Activated naive CD8-positive, alpha-beta T cell (primary cell): Measurements from ENCODE around the gene FADS6.

Source experiments
- H3K27ac Mint-ChIP-seq: one replicate; pipeline ENCODE4 v1.8.0; 2021; ENCODE audit warnings: mixed read lengths
- H3K27me3 Mint-ChIP-seq: one replicate; pipeline ENCODE4 v1.8.0; 2021; ENCODE audit warnings: mixed read lengths
- H3K36me3 Mint-ChIP-seq: one replicate; pipeline ENCODE4 v1.8.0; 2021; ENCODE audit warnings: mixed read lengths
- H3K4me1 Mint-ChIP-seq: one replicate; pipeline ENCODE4 v1.8.0; 2021; ENCODE audit warnings: low read depth, mixed read lengths
- H3K4me3 Mint-ChIP-seq: one replicate; pipeline ENCODE4 v1.8.0; 2021; ENCODE audit warnings: mild to moderate bottlenecking, mixed read lengths
- H3K9me3 Mint-ChIP-seq: one replicate; pipeline ENCODE4 v1.8.0; 2021; ENCODE audit warnings: low read depth, mixed read lengths

FADS6 gene

DNA sequence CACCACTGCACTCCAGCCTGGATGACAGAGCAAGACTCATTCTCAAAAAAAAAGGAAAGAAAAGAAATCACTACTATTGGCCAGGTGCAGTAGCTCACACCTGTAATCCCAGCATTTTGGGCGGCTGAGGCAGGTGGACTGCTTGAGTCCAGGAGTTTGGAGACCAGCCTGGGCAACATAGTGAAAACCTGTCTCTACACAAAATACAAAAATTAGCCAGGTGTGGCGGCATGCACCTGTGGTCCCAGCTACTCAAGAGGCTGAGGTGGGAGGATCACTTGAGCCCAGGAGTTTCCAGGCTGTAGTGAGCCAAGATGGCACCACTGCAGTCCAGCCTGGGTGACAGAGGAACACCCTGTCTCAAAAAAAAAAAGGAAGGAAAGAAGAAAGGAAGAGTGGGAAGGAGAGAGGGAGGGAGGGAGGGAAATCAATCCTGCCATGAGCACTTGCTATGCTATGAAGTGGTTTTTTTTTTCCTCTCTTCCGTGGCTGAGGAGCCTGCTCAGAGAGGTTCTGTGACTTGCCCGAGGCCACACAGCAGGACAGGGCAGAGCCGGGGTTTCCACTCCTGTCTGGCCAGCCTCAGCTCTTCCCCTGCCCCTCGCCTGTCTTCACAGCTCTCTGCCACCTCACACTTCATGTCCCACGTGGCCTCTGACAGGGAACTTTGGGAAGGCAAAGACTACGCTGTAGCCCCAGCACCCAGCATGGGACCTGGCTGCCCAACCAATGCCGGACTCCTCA, 44.6 kb downstream of the FADS6 start:
- Mint-ChIP-seq H3K27me3 (peaks cover 7% of the 10 kb centered on the region), H3K36me3 (peaks cover 2% of the 10 kb centered on the region), H3K4me1 (peaks cover 12% of the 10 kb centered on the region), H3K4me3 (no peak overlapping the region), H3K9me3 (no peaks in the 10 kb centered on the region), H3K27ac (no peak overlapping the region)

GRCh38 chr17:74846621-74847020, 46.8 kb downstream of the FADS6 start:
- Mint-ChIP-seq H3K27ac (no peak overlapping the region), H3K9me3 (no peaks in the 10 kb centered on the region), H3K4me3 (no peak overlapping the region), H3K4me1 (peaks cover 6% of the 10 kb centered on the region), H3K36me3 (peaks cover 4% of the 10 kb centered on the region), H3K27me3 (peaks cover 4% of the 10 kb centered on the region)

DNA sequence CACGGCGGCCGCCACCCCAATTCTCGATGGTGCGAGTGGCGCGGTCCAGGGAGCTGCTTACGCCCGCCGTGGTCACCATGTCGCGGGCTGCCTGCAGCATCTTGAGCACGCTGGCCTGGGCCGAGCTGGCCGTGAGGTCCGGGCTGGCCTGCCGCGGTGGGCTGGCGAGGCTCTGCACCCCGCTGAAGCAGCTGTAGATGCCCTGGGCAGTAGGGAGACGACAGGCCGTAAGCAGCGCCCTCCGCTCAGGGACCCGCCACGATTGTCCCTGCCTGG, 50.1 kb downstream of the FADS6 start:
- H3K4me1 Mint-ChIP-seq, result peaks cover 17% of the 10 kb centered on the region
- peaks cover 2% of the 10 kb centered on the region for H3K36me3 Mint-ChIP-seq
- H3K27ac Mint-ChIP-seq, result no peak overlapping the region
- H3K9me3 Mint-ChIP-seq, result no peaks in the 10 kb centered on the region
- no peaks in the 10 kb centered on the region for H3K27me3 Mint-ChIP-seq
- H3K4me3 Mint-ChIP-seq, result no peak overlapping the region

GRCh38 chr17:74842599-74843351, 50.7 kb downstream of the FADS6 start:
- no peaks in the 10 kb centered on the region for H3K27me3 Mint-ChIP-seq
- peaks cover 17% of the 10 kb centered on the region for H3K4me1 Mint-ChIP-seq
- no peak overlapping the region for H3K4me3 Mint-ChIP-seq
- H3K27ac Mint-ChIP-seq, result no peak overlapping the region
- H3K36me3 Mint-ChIP-seq, result peaks cover 2% of the 10 kb centered on the region
- H3K9me3 Mint-ChIP-seq, result no peaks in the 10 kb centered on the region

- H3K4me1 Mint-ChIP-seq, result peaks cover 17% of the 10 kb centered on the region
- H3K36me3 Mint-ChIP-seq, result peaks cover 2% of the 10 kb centered on the region
- no peaks in the 10 kb centered on the region for H3K9me3 Mint-ChIP-seq
- peak overlapping the region; percentile 5 for H3K4me3 Mint-ChIP-seq
- no peak overlapping the region for H3K27ac Mint-ChIP-seq
- H3K27me3 Mint-ChIP-seq, result no peaks in the 10 kb centered on the region
Observed at GRCh38 chr17:74842146-74842598, 51.3 kb downstream of the FADS6 start.

GRCh38 chr17:74840989-74841666, 52.3 kb downstream of the FADS6 start:
- peaks cover 6% of the 10 kb centered on the region for H3K36me3 Mint-ChIP-seq
- peak overlapping the region; percentile 1 for H3K4me3 Mint-ChIP-seq
- H3K9me3 Mint-ChIP-seq, result no peaks in the 10 kb centered on the region
- no peak overlapping the region for H3K27ac Mint-ChIP-seq
- peaks cover 17% of the 10 kb centered on the region for H3K4me1 Mint-ChIP-seq
- H3K27me3 Mint-ChIP-seq, result no peaks in the 10 kb centered on the region

GRCh38 chr17:74839990-74840852, 53.2 kb downstream of the FADS6 start:
- Mint-ChIP-seq H3K9me3 (no peaks in the 10 kb centered on the region), H3K36me3 (peaks cover 11% of the 10 kb centered on the region), H3K4me3 (no peak overlapping the region), H3K27ac (no peak overlapping the region), H3K4me1 (peaks cover 17% of the 10 kb centered on the region), H3K27me3 (no peaks in the 10 kb centered on the region)

- Mint-ChIP-seq H3K36me3 (peaks cover 11% of the 10 kb centered on the region), H3K27ac (no peak overlapping the region), H3K9me3 (no peaks in the 10 kb centered on the region), H3K4me3 (no peak overlapping the region), H3K27me3 (no peaks in the 10 kb centered on the region), H3K4me1 (peaks cover 17% of the 10 kb centered on the region)
Observed at GRCh38 chr17:74838274-74838673, 55.2 kb downstream of the FADS6 start.

- Mint-ChIP-seq H3K4me1 (peaks cover 15% of the 10 kb centered on the region), H3K27me3 (no peaks in the 10 kb centered on the region), H3K4me3 (no peak overlapping the region), H3K36me3 (peaks cover 10% of the 10 kb centered on the region), H3K27ac (no peak overlapping the region), H3K9me3 (no peaks in the 10 kb centered on the region)
Observed at GRCh38 chr17:74836691-74837467, 56.6 kb downstream of the FADS6 start.

GRCh38 chr17:74836191-74836590, 57.2 kb downstream of the FADS6 start:
- Mint-ChIP-seq H3K27ac (no peak overlapping the region), H3K4me1 (peaks cover 13% of the 10 kb centered on the region), H3K27me3 (no peaks in the 10 kb centered on the region), H3K9me3 (no peaks in the 10 kb centered on the region), H3K4me3 (no peak overlapping the region), H3K36me3 (peaks cover 8% of the 10 kb centered on the region)

DNA sequence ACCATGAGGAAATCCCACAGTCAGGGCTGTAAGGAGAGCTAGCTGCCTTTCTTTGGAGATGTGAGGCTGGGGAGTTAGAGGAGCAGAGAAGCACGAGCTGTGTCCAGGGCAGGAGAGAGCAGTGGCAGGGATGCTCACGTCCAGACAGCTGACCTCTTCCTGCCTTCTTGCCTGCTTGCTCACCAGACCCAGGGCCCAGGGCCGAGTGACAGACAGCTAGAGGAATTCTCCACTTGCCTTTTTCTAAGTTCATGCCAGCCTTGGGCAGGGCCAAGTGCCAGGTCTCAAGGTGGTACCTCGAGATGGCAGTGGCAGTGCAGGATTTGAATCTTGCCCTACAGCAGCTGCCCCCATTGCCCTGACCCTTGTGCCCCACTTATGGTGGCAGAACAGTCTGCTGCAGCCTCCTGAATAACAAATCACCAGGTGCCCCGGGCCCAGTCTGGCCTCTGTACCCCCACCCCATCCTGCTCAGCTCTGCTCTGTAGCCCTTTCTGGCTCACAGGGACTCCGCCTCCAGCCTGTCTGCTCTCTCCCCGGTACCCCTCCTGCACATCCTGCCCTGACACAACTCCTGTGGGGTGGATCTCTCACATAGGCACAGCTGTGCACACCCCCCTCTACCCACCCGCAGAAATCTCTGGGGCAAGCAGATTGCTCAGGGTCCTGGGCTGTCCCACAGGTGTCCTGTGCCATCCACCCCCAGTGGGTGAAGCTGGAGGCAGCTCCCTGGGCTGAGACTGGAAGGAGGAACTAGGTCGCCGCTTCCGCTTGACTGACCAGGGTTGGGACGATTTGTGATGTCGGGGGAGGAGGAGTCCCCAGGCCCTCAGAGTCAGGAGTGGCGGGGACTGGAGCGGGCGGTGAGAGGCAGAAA, 59.7 kb downstream of the FADS6 start:
- Mint-ChIP-seq H3K4me3 (no peak overlapping the region), H3K4me1 (no peaks in the 10 kb centered on the region), H3K9me3 (no peaks in the 10 kb centered on the region), H3K27me3 (no peaks in the 10 kb centered on the region), H3K27ac (no peak overlapping the region), H3K36me3 (peaks cover 10% of the 10 kb centered on the region)

DNA sequence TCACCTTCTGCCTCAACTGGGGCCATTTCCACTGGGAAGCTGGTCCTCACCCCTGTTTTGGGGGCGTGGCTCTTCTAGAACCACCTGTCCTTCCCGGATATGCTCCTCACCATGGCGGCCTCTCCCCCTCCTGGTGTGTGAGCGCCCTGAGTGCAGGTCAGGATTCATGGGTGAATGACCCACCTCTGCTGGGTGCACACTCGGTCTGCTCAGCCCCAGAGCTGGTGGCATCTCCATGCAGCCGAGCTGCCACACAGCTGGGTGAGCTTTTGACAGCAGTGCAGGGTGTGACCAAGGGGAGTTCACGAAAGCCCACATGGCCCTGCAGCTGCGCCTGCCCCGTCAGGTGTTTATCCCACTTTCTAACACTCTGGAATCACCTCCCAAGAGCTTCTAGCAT, 61.0 kb downstream of the FADS6 start:
- no peaks in the 10 kb centered on the region for H3K27me3 Mint-ChIP-seq
- no peak overlapping the region for H3K27ac Mint-ChIP-seq
- H3K36me3 Mint-ChIP-seq, result peaks cover 10% of the 10 kb centered on the region
- no peaks in the 10 kb centered on the region for H3K4me1 Mint-ChIP-seq
- no peaks in the 10 kb centered on the region for H3K9me3 Mint-ChIP-seq
- no peak overlapping the region for H3K4me3 Mint-ChIP-seq

DNA sequence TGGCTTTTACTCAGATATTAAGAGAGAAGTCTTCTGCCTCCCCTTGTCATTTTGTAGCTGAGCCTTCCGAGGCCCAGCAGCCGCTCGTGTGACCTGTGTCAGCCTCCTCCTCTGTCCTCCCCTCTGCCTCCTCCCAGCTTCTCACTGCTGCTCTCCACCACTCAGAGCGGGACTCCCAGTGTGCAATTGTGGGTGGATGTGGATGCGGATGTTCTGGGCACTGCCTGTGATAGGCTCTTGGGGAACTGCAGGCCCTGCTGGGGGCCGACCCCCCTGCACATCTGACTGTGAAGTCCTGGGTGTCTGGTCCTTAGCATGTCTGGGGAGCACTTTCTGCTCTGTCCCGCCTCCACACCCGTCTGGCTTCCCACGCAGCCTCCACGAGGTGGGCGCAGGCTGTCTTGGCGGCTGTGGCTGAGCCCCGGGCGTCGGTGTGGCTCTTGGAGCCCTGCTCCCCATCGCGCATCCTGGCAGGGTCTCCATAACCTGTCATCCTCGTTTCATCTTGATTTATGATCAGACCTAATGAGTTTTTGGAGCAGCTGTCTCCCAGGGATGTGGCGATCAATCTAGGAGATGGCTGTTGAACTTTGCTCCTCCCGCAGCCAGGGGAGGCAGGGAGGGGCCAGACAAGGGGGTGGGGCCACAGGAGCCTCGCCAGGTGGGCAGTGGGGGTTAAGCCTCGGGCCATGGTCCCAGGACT, 61.8 kb downstream of the FADS6 start:
- H3K9me3 Mint-ChIP-seq, result no peaks in the 10 kb centered on the region
- H3K4me3 Mint-ChIP-seq, result no peak overlapping the region
- H3K27ac Mint-ChIP-seq, result no peak overlapping the region
- no peaks in the 10 kb centered on the region for H3K4me1 Mint-ChIP-seq
- peaks cover 7% of the 10 kb centered on the region for H3K36me3 Mint-ChIP-seq
- H3K27me3 Mint-ChIP-seq, result no peaks in the 10 kb centered on the region
